Dermis lymphatic vessel endothelial cell (primary cell): ENCODE data around the gene ZFP69. TPM values are rescaled to one million over a fixed set of nuclear protein-coding genes. Genes with fewer than 3 reads are reported as not detected.

ENCODE experiments used
- total RNA-seq: library from RNA; depleted of rRNA; stranded (reverse); fragments of >200 nt; gene quantifications from 2 replicates; pipeline ENCODE4 v1.2.1, GENCODE V29; 2014

The ZFP69 gene
- 1.8 and 2.3 TPM in 2 replicates for total RNA-seq

DNA sequence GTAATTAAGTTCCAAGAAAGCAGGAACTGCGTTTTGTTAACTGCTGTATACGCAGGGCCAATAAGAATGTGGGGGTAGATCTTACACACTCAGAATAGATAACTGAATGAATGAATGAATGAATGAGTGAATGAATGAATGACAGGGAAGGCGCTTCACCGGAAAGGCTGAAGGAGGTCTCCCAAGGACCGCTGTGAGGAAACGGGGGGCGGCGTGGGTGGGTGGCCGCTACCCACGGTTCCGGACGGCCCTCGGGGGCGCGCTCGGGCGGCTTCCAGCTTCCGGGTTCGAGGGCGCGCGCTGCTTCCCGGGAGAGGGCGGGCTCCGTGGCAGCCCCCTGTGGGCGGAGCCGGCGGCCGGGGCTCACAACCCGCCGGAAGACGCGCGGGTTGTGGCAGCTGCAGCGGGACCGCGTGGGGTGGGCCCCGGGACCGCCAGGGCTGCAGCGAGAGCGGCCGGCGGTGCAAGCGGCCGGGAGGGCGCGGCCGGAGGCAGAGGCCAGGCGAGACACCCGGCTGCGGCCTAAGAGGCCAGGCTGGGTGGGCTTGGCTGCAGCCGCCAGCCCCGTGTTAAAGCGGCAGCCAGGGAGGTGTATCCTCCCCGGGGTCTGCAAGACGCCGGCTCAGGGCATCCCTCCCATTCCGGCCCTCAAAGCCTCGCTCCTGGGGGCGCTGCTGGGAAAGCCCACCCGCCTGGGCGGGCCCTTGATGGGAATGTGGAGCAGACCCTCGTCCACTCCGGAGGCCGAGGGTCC is at the start of gene ZFP69:
Gene ZFP69, plus strand, starts transcription at position 367 of the 754 bp plus-strand sequence. CDS start 2,072 bp downstream, outside the sequence.

DNA sequence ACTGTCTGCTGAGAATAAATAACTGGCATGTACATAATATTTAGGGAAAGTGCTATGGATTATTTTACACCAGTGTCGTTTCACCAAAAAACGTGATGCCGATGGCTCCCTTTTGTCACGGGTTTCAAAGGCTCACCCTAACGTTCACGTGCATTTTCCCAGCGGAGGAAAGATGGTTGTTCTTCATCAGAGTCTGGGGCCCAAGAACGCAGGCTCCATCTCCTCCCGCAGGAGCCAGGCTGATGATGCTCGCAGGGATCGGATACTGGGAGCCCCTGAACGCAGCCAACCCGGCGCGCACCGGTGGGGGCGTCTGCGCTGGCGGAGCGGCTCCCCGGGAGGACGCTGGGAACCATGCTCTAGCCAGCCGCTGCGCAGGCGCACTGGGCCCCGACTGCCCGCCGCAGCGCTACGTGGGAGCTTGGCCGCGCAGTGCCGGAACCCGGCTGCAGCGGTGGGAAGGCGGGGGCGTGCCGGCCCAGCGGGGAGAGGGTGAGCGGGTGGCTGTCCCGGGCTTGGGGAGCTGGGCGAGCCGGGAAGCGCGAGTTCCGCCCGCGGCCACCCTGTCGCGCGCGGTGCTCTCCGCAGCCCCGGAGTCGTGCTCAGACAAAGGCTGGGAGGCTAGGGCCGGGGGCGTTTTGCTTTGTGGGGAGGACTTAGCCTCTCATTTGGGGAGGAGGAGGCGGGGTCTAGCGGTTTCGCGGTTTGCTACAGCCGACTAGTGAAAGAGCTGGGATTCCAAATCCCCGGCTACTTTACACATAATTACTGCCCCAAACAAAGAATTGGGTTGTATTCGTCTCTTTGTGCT is 27.2 kb upstream of the ZFP69 start, which contains the start of gene ZFP69B:
Gene ZFP69B, plus strand, starts transcription at position 793 of the 811 bp plus-strand sequence. CDS start 486 bp downstream, outside the sequence.

DNA sequence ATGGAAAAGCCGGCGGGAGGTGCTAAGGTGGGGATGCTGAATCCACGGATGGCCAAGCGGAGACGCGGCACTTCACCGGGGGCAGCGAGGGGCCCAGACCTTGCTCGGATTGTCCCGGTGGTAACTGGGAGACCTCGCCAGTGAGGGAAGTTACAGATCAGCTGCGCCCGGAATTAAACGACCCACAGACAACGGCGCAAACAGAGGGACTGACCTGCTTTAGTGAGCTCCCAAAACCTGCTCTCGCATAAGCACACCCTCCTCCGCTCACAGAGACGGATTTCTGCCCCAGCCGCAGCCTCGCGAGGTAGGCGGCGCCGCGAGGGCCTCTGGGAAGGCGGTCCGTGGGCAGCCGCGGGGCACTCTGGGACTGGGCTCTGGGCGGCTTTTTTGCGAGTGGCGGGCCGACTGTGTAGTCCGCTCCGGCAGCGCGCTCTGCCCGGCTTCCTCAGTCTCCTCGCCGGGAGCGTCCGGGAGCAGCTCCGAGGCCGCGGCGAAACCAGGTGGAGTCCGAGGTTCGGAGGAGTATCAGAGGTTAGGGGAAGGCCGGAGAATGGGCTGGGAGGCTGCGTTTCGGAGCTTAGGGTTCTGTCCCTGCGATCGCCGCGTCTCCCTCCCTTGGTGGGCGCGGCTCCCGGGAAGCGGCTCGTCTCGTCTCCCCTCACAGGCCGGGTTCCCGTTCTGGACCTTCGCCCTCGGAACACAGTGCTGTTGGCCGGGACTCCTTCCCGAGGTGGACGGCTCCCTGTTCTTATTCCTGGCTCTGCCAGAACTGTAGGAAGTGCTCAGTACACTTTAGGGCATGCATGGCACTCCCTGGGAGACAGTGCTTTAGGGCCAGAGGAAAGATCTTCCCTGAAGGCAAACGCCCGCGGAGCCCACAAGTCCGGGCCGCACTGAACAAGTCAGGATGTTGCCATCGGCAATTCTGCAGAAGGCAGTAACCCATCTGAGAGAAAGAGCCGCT is 31.6 kb downstream of the ZFP69 start, which contains the start of gene EXO5:
Gene EXO5, plus strand, starts transcription at position 393 of the 967 bp plus-strand sequence. CDS start 5,778 bp downstream, outside the sequence.

GRCh38 chr1:40531381-40532061 is 54.4 kb downstream of the ZFP69 start, which contains the start of gene ZNF684:
Gene ZNF684 (plus strand): TSS chr1:40531637. CDS start chr1:40533167, 1,530 bp downstream.

Other genes with a start within 250 kb of the ZFP69 start
- not detected in 2 replicates for gene TMCO2, start 229.4 kb upstream of the ZFP69 start, total RNA-seq
- 58.7 and 63.9 TPM in 2 replicates for gene ZMPSTE24, start 219.1 kb upstream of the ZFP69 start, total RNA-seq
- 0.69 and 0.87 TPM in 2 replicates for gene COL9A2, start 160.0 kb upstream of the ZFP69 start, total RNA-seq
- 3.4 and 3.6 TPM in 2 replicates for gene SMAP2, start 103.6 kb upstream of the ZFP69 start, total RNA-seq
- gene ZFP69B, start 26.8 kb upstream of the ZFP69 start, total RNA-seq: 0.65 and 1.2 TPM in 2 replicates
- gene EXO5, start 31.5 kb downstream of the ZFP69 start, total RNA-seq: 6.5 and 6.6 TPM in 2 replicates
- gene ZNF684, start 54.3 kb downstream of the ZFP69 start, total RNA-seq: 1.7 and 3.3 TPM in 2 replicates
- gene RIMS3, start 188.4 kb downstream of the ZFP69 start, total RNA-seq: 0.43 TPM in 2 replicates
- gene NFYC, start 214.4 kb downstream of the ZFP69 start, total RNA-seq: 13.7 and 17.5 TPM in 2 replicates